Stimulated activated CD4-positive, alpha-beta T cell treated with anti-CD3 and anti-CD28 coated beads, Interleukin-15, amount 100 ng/mL, for 48 hours (primary cell): ENCODE data around the gene MTURN.

Experiments used
- DNase-seq, 2 donors: peaks; one replicate each; pipeline ENCODE4 v3.0.0-alpha.2; 2020; ENCODE audit warnings: low read depth in 2 of 2

Gene MTURN

GRCh38 chr7:30162133-30162532, 27.3 kb downstream of the MTURN start:
- DNase-seq = no peak

GRCh38 chr7:30162622-30163124, 27.9 kb downstream of the MTURN start:
- no peak for DNase-seq

- no peak for DNase-seq
Measured at GRCh38 chr7:30163231-30163894, 28.6 kb downstream of the MTURN start.

- no peak for DNase-seq
Measured at GRCh38 chr7:30164567-30164966, 29.8 kb downstream of the MTURN start.

- DNase-seq = no peak
Measured at GRCh38 chr7:30165590-30165989, 30.8 kb downstream of the MTURN start.

- DNase-seq = no peak
Measured at GRCh38 chr7:30166155-30166840, 31.5 kb downstream of the MTURN start.

- no peak for DNase-seq
Measured at GRCh38 chr7:30166841-30167235, 32.1 kb downstream of the MTURN start.

GRCh38 chr7:30167901-30168300, 33.1 kb downstream of the MTURN start:
- DNase-seq = no peak

GRCh38 chr7:30168835-30169573, 34.2 kb downstream of the MTURN start:
- DNase-seq = no peak

GRCh38 chr7:30169579-30169978, 34.8 kb downstream of the MTURN start:
- DNase-seq = no peak

GRCh38 chr7:30170476-30171205, 35.9 kb downstream of the MTURN start:
- DNase-seq = no peak

GRCh38 chr7:30171766-30172447, 37.1 kb downstream of the MTURN start:
- no peak for DNase-seq

- no peak for DNase-seq
Measured at GRCh38 chr7:30172451-30172850, 37.7 kb downstream of the MTURN start.

GRCh38 chr7:30173058-30173897, 38.5 kb downstream of the MTURN start:
- no peak for DNase-seq

- no peak for DNase-seq
Measured at GRCh38 chr7:30175180-30175579, 40.4 kb downstream of the MTURN start.

GRCh38 chr7:30175636-30176147, 40.9 kb downstream of the MTURN start:
- DNase-seq = no peak

GRCh38 chr7:30176463-30177109, 41.8 kb downstream of the MTURN start:
- DNase-seq = no peak

- DNase-seq = no peak
Measured at GRCh38 chr7:30177186-30177585, 42.4 kb downstream of the MTURN start.

- no peak for DNase-seq
Measured at GRCh38 chr7:30177965-30178364, 43.2 kb downstream of the MTURN start.
